HG03575 (cell line): Measurements from ENCODE around the gene OR6K2.

ENCODE experiments used
- ATAC-seq: cut with Tn5 transposase; IDR thresholded peaks from one replicate; pipeline ENCODE4 v1.9.1; 2021; ENCODE audit not compliant: unreplicated experiment, insufficient number of reproducible peaks, low FRiP score; ENCODE audit errors: extremely low read depth

Gene OR6K2

DNA sequence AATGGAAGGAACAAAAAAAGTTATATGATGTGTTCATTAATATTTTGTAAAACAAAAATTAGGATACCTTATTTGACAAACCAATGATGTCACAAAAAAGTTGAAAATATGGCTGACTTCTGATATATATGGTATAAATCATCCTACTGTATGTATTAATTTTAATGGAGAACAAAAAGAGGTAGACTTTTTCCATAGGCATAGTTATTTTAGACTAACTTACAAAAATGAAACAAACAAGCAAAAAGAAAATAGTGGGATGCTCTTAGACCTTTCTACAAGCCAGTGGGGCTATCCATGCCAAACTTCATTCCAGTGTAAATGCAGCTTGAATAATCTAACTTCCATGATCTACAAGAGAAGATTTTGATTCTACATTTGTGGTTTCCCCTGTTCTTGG lies 13.4 kb downstream of the OR6K2 start:
- no peak for ATAC-seq

DNA sequence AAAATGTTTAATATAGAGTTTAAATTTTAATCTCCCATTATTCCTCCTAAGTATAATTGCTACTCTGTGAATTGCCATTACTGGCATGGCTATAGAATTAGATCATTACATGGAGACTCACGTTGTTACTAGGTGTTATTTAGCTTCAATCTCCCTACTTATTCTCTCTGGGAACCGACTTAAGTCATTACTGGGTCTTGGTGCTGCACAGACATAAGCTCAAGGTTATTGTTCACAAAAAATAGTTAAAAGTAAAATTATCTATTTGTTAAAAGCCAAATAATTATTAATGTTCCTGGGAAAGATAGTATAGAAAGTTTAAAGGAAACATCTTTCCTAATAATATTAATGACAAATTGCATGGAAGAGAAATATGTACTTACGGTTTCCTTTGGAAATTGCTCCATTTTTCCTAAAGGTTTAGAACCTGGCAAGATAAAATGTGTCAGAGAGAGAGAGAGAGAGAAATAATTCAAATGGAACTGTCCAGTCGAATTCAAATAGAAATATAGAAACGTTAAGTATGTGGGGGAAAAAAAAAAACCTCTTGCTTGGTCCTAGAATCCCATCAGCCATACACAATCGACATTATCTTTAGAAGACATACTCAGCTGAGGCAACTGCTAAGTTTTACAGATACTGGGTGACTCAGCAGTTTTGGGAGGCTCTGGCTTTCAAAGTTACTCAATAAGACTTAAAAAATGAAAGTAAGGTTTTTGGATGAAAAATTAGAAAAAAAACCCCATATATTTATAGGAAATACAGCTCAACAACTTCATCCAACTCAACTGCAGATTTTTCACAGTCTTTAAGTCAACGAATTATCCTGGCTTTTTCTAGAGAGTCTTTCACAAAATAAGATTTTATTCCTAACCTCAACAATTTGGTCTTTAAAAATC lies 14.1 kb downstream of the OR6K2 start, which contains the start of gene SPTA1:
TSS of gene SPTA1 (minus strand) at position 605 of the 899 bp plus-strand sequence. CDS start at position 407, 198 bp downstream.
- no peak for ATAC-seq

DNA sequence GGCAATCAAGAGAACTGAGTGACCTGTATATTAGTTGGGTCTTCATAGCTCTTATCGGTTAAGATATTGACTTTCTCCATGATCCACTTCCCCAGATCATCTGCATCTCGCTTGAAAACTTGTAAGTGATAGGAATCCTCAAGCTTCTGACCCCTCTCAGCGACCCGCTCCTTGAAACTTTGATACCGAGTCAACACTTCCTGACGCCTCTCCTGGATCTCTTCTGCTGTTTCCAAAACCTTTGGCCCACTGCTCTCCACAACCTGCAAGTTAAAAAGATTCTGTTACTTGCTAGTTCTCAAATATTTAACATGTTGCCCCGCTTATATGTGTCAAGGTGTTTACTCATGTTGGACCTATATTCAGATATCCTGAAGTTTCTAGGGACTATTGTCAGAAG lies 15.4 kb downstream of the OR6K2 start:
- ATAC-seq = no peak

DNA sequence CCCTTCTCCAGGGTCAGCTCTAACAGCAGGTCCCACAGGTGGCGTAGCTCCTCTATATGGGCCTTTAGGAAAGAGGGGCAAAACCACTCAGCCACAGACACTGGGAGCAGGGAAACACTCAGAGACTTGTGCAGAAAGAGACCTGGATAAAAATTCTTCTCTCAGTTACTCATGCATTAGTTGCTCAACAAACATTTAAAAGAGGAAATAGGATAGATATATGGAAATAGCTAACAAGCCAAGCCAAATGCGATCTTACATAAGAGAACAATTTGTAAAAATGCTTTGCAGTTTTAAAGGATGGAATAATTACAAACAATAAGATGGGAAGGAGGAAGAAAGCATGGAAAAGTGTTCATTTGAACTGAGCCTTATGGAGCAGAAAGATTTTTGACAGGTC lies 18.8 kb downstream of the OR6K2 start:
- no peak for ATAC-seq

DNA sequence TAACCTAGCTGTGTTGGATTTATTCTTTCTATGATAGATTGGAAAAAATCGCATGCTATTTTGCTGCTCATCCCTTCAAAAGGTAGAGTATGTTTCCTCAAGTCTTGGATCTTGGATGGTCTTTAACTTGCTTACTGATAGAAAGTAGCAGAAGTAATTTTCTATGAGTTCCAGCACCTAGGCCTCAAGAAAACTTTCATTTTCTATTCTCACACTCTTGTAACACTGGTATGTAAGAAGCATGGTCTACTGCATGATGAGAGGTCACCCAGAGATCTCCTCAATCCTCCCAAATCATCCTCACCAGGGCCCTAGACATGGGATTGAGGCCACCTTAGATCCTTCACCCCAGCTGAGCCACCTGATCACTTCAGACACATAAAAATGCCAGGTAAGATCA lies 21.2 kb downstream of the OR6K2 start:
- no peak for ATAC-seq

DNA sequence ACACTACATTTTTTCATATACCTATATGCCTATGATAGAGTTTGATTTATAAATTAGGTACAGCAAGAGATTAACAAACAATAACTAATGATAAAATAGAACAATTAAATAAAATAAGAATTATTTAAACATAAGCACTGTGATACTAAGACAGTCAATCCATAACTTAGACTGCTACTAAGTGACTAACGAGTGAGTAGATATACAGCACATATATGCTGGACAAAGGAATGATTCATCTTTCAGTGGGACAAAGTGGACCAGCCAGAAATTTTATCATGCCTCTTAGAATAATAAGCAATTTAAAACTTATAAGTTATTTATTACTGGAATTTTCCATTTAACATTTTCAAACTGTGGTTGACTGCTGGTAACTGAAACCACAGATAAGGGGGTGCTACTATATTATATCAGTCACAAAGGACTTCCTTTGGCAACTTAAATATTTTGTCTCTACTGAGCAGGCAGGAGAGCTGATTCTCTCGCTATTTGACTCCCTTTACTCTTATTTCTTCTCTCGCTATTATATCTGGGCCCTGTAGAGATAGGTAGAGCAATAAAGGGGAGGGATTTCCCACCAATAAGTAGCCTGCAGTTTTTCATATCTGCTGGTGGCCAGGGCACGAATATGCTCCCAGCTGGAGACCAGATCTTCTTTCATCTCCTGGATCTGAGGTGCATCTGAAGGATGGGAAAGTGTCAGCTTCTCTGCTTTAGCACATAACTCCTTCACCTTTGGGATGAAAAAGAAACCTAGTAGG lies 24.7 kb downstream of the OR6K2 start:
- no peak for ATAC-seq

DNA sequence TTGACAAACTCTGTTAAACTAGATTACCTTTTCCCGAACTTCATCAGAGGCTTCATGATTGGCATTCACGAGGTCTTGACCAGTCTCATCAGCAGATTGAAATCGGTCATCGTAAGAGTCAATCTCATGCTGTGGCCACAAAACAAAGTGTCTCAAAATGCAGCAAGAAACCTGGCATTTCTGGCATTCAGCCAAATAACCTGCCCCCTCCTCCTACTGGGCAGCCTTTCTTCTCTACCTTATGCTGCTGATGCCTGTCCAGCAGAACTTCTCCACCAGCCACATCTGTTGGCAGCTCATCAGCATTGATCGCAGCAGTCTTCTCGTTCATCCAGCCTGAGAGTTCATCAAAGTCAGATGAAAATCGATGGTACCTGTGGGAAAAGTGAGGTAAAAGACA lies 26.1 kb downstream of the OR6K2 start:
- no peak for ATAC-seq

DNA sequence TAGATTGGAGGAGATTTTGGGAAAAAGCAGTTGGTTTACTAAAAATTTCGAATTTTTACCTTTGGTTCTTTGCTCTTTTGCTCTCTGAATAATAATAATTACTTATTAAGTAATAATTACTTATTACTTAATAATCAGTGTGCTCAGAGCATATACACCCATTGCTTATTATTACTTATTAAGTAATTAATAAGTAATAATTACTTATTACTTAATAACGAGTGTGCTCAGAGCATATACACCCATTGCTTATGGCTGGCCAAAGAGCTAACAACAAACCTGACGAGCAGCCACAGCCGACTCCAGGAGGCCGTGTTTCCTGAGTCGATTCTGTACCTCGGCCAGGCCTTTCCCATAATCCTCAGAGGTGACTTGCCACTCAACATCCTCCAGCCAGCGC lies 34.4 kb downstream of the OR6K2 start:
- ATAC-seq = no peak

DNA sequence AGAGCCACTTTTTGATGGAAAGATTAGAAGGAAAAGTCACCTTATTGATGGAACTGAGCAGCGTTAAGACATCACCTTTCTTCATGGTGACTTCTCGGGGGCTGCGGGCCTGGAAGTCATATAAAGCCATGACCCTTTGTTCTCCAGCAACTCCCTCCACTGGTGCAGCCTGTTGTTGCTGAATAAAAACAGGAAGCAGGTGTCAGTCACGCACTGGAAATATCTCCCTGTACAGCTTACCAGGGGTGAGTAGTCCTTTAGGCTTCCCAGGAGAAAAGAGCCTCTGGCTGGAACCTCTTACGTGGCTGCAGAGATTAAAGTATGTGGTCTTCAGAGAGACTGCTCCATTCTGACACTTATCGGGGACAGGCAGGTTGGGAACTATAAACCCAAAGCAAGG lies 45.9 kb downstream of the OR6K2 start:
- ATAC-seq = no peak

DNA sequence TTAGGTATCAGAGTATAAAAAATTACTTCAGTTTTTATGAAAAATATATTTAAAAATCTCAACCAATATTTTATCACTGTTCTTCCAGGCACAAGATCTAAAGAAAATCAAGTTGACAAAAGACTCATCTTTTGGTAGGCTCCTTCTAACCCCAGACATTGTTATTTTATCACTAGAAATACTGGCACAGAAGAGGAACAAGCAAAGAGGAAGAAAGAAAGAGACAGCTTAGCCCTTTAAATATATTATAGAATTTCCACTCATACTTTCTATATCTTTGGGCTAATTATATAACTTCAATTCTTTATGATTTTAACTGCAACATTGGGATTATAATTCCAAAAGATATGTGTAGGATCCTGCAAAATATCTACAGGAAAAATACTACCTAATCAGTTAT lies 46.4 kb downstream of the OR6K2 start:
- ATAC-seq = no peak

DNA sequence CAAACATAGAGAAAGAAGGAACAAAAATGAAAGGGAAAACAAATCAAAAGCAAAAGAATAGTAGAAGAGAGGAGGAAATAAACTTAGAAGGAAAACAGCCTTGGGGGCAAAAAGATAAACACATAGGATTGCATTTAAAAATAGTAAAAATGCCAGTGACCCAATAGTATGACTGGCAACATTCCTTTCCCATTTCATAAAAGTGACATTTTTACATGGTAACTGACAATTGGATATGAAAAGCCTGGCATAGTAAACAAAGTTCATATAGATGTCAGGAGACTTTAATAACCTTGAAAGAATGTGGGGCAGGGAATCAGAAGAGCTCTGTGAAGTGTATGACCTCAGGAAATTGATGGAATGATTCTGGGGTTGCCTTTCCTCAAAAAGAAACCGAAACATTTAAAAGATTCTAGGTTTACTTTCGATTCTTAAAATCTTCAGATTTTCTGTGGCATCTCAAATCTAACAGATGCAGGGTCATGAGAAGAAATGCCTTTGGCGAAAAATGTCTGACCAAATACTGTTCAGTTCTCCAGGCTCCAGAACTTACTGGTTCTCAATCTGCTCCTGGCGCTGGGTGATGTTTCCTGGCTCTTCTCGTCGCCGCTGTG lies 47.6 kb downstream of the OR6K2 start:
- ATAC-seq = no peak
